Tibial nerve (tissue), 4 donors: Measurements from ENCODE around the gene NXPH4. TPM values are rescaled to one million over a fixed set of nuclear protein-coding genes. Genes with fewer than 3 reads are reported as not detected.

Experiments used
- DNase-seq, 2 donors: peaks; one replicate each; pipeline ENCODE4 v3.0.0-alpha.2; 2019; ENCODE audit warnings: low spot score in 2 of 2
- H3K27ac ChIP-seq, 4 donors: fragments of 200-600 bp; sonication (generic) in 3 of 4; one replicate each; pipeline ENCODE4 v1.5.1; 2017 to 2019; ENCODE audit warnings: mild to moderate bottlenecking in 1 of 4
- H3K27me3 ChIP-seq, 2 donors: fragments of 200-600 bp; sonication (generic) in 1 of 2; one replicate each; pipeline versions ENCODE4 v1.5.1 to v1.6.0; 2017 to 2019
- H3K36me3 ChIP-seq, 3 donors: fragments of 200-600 bp; sonication (generic); one replicate each; pipeline ENCODE4 v1.5.1; 2018 to 2019
- H3K4me1 ChIP-seq, 4 donors: fragments of 200-600 bp; sonication (generic) in 3 of 4; one replicate each; pipeline ENCODE4 v1.5.1; 2017 to 2019
- H3K4me3 ChIP-seq, 4 donors: fragments of 200-600 bp; sonication (generic) in 3 of 4; one replicate each; pipeline ENCODE4 v1.5.1; 2017 to 2019; ENCODE audit warnings: mild to moderate bottlenecking in 1 of 4, moderate library complexity in 1 of 4
- H3K9me3 ChIP-seq, 4 donors: fragments of 200-600 bp; sonication (generic) in 3 of 4; one replicate each; pipeline ENCODE4 v1.5.1; 2017 to 2019
- CTCF ChIP-seq, 5 experiments: fragments of 200-600 bp in 3 of 5; fragments of 450-650 bp in 2 of 5; sonication (generic) in 3 of 5; IDR thresholded peaks; one replicate each; pipeline ENCODE4 v1.5.1; 2016 to 2019; ENCODE audit warnings: antibody characterized with exemption in 5 of 5, mild to moderate bottlenecking in 3 of 5, moderate library complexity in 2 of 5
- EP300 ChIP-seq, 2 donors: sonication (generic); formaldehyde crosslinking; IDR thresholded peaks; one replicate each; pipeline ENCODE4 v1.6.1; 2017; ENCODE audit warnings: antibody characterized with exemption in 2 of 2, mild to moderate bottlenecking in 1 of 2
- POLR2A ChIP-seq, 2 donors: fragments of 450-650 bp; IDR thresholded peaks; one replicate each; pipeline ENCODE4 v1.6.1; 2017; ENCODE audit warnings: antibody characterized with exemption in 2 of 2, mild to moderate bottlenecking in 2 of 2, moderate library complexity in 2 of 2
- WGBS, 2 donors: methylation state at CpG; one replicate each; pipeline ENCODE4 v1.1.5; 2018; 5-methylcytosine and 5-hydroxymethylcytosine counted together
- total RNA-seq, 4 donors: library from RNA; depleted of rRNA; stranded (reverse); fragments of >200 nt; gene quantifications; one replicate each; pipeline ENCODE4 v1.1.0, GENCODE V29; 2016

The NXPH4 gene
- total RNA-seq, 4 donors from 2014 or later = 4.2 TPM; not detected in 3

DNA sequence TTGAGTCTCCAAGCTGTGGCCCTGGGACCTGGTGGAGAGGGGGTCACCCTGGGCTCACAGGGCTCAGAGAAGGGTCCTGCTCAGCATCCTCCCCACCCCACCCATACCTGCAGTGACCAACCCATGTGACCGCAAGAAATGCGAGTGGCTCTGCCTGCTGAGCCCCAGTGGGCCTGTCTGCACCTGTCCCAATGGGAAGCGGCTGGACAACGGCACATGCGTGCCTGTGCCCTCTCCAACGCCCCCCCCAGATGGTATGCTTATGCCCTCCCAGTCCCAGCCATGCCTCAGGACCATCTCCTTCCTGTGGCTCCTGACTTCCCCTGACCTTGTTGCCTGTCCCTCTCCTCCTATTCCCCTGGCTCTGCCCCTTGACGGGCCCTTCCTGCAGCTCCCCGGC lies 6.7 kb upstream of the NXPH4 start:
- Histone ChIP-seq H3K4me1 (peaks cover 0 to 41% (median 18%) of the 10 kb centered on the region in 4 donors), H3K27me3 (peaks cover 0 to 6% of the 10 kb centered on the region in 2 donors), H3K9me3 (no peaks in the 10 kb centered on the region), H3K27ac (peak overlapping the region in 1 of 4 donors; percentile 78), H3K4me3 (no peak overlapping the region), H3K36me3 (peaks cover 6 to 80% (median 11%) of the 10 kb centered on the region in 3 donors)
- WGBS, 2 donors = 85 to 90% methylated on average over 8 of the region's 8 CpGs
- DNase-seq = no peak
- TF ChIP-seq EP300 (IDR thresholded peaks at IDR 0.05) (no peak), POLR2A (IDR thresholded peaks at IDR 0.05) (no peak), CTCF (IDR thresholded peaks at IDR 0.05) (no peak)

GRCh38 chr12:57210461-57210860 lies 6.1 kb upstream of the NXPH4 start:
- H3K36me3 ChIP-seq = peaks cover 6 to 75% (median 11%) of the 10 kb centered on the region in 3 donors
- H3K27ac ChIP-seq = no peak overlapping the region
- WGBS, 2 donors = 90 to 91% methylated on average over 15 of the region's 15 CpGs
- no peak overlapping the region for H3K4me3 ChIP-seq
- no peaks in the 10 kb centered on the region for H3K9me3 ChIP-seq
- no peak for DNase-seq
- TF ChIP-seq POLR2A (IDR thresholded peaks at IDR 0.05) (no peak), EP300 (IDR thresholded peaks at IDR 0.05) (no peak), CTCF (IDR thresholded peaks at IDR 0.05) (no peak)
- H3K27me3 ChIP-seq = peaks cover 0 to 12% of the 10 kb centered on the region in 2 donors
- H3K4me1 ChIP-seq = peaks cover 0 to 46% (median 19%) of the 10 kb centered on the region in 4 donors

DNA sequence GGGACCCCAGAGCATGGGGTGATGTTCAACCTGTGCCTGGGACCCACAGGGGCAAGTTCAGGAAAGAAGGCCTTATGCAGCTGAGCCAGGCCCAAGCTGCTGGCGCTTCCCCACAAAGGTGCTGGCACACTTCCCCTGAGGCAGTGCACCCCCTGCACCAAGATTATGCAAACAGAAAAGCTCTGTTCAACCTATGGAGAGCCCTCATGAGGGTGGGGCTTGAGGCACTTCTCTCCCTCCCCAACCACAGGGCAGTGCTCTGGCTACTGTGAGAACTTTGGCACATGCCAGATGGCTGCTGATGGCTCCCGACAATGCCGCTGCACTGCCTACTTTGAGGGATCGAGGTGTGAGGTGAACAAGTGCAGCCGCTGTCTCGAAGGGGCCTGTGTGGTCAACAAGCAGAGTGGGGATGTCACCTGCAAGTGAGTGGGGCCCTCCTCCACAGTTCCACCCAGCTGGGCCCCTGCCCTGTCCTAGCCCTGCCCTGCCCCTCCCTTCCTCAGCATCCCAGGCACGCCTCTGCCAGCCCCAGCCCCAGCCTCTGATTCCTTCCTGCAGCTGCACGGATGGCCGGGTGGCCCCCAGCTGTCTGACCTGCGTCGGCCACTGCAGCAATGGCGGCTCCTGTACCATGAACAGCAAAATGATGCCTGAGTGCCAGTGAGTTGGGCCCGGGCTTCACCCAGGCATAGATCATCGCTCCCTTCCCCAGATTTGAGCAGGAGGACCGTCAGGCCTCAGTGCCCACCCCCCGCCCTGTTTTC lies 5.5 kb upstream of the NXPH4 start:
- Histone ChIP-seq H3K4me1 (peaks cover 0 to 53% (median 22%) of the 10 kb centered on the region in 4 donors), H3K36me3 (peaks cover 3 to 68% (median 8%) of the 10 kb centered on the region in 3 donors), H3K9me3 (no peaks in the 10 kb centered on the region), H3K27ac (no peak overlapping the region), H3K4me3 (no peak overlapping the region), H3K27me3 (peaks cover 0 to 18% of the 10 kb centered on the region in 2 donors)
- TF ChIP-seq POLR2A (IDR thresholded peaks at IDR 0.05) = no peak
- TF ChIP-seq CTCF (IDR thresholded peaks at IDR 0.05) = no peak
- TF ChIP-seq EP300 (IDR thresholded peaks at IDR 0.05) = no peak
- DNase-seq = no peak
- WGBS, 2 donors = 78 to 82% methylated on average over 12 to 14 of the region's 16 CpGs

DNA sequence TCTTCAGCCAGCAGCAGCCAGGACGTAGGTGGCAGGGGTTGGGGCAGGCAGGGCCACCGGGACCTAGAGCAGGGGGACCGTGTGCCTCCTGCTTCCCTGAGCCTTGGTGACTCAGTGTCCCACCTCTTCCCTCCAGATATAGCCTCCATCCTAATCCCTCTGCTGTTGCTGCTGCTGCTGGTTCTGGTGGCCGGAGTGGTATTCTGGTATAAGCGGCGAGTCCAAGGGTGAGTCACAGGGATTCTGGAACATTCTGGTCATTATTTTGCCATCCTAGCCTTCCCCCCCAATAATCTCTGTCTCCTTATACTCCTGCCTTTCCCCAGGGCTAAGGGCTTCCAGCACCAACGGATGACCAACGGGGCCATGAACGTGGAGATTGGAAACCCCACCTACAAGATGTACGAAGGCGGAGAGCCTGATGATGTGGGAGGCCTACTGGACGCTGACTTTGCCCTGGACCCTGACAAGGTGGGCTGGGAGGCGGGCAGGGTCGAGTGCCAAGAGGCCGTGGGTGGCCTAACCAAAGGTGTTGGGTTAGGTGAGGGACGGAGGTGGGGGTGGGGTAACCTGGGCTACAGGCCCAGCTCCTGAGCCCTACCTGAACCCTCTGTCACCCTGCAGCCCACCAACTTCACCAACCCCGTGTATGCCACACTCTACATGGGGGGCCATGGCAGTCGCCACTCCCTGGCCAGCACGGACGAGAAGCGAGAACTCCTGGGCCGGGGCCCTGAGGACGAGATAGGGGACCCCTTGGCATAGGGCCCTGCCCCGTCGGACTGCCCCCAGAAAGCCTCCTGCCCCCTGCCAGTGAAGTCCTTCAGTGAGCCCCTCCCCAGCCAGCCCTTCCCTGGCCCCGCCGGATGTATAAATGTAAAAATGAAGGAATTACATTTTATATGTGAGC lies 4.5 kb upstream of the NXPH4 start:
- H3K4me3 ChIP-seq = no peak overlapping the region
- WGBS, 2 donors = 78 to 80% methylated on average over 26 to 27 of the region's 27 CpGs
- TF ChIP-seq EP300 (IDR thresholded peaks at IDR 0.05) (no peak), CTCF (IDR thresholded peaks at IDR 0.05) (no peak), POLR2A (IDR thresholded peaks at IDR 0.05) (no peak)
- peaks cover 0 to 61% (median 29%) of the 10 kb centered on the region in 4 donors for H3K4me1 ChIP-seq
- H3K9me3 ChIP-seq = no peaks in the 10 kb centered on the region
- no peak for DNase-seq
- H3K27ac ChIP-seq = no peak overlapping the region
- peaks cover 0 to 26% of the 10 kb centered on the region in 2 donors for H3K27me3 ChIP-seq
- peaks cover 0 to 59% (median 3%) of the 10 kb centered on the region in 3 donors for H3K36me3 ChIP-seq
